Colonic mucosa (tissue), 4 donors: ENCODE data around the gene PDE6B. TPM values are rescaled to one million over a fixed set of nuclear protein-coding genes. Genes with fewer than 3 reads are reported as not detected.

Source experiments
- DNase-seq: peaks from one replicate; pipeline ENCODE4 v3.0.0-alpha.2; 2020
- H3K27ac ChIP-seq: fragments of 200-600 bp; one replicate; pipeline ENCODE4 v1.8.0; 2021
- H3K27me3 ChIP-seq: fragments of 200-600 bp; one replicate; pipeline ENCODE4 v1.8.0; 2021
- H3K36me3 ChIP-seq: fragments of 200-600 bp; one replicate; pipeline ENCODE4 v1.8.0; 2021
- H3K4me1 ChIP-seq: fragments of 200-600 bp; one replicate; pipeline ENCODE4 v1.8.0; 2021; ENCODE audit warnings: mild to moderate bottlenecking
- H3K4me3 ChIP-seq: fragments of 200-600 bp; one replicate; pipeline ENCODE4 v1.8.0; 2021
- H3K9ac ChIP-seq, 2 donors: one replicate each; pipeline ENCODE4 v1.7.0; 2013; ENCODE audit warnings: control low read depth in 2 of 2, low read depth in 2 of 2, low read length in 2 of 2
- H3K9me3 ChIP-seq: fragments of 200-600 bp; one replicate; pipeline ENCODE4 v1.8.0; 2021
- intact Hi-C: fragments of 100-400 bp; cut with DNase I; formaldehyde crosslinking; loops from one replicate; pipeline ENCODE4 v1.14.1; 2022
- total RNA-seq, 2 donors: library from RNA; stranded (reverse); fragmentation: NEBNext Ultra II Directional in 1 of 2; extraction: Animal tissue kit (Norgen Biotek cat#: 25700) in 1 of 2; gene quantifications; one replicate each; pipeline ENCODE4 v1.2.1, GENCODE V29; 2021
- TF ChIP-seq, protein P1 (sequence below): fragments of 200-600 bp; IDR thresholded peaks from one replicate; pipeline ENCODE4 v1.8.0; 2022; ENCODE audit warnings: antibody characterized with exemption, mild to moderate bottlenecking
- donor health status: healthy.
- donor health status: DM: no; HTN: no; CAD: no.
- donor health status: DM: no; HTN: no; CAD: no.

PDE6B gene
- total RNA-seq, 2 donors from 2014 or later: 1.2 to 2.3 TPM

DNA sequence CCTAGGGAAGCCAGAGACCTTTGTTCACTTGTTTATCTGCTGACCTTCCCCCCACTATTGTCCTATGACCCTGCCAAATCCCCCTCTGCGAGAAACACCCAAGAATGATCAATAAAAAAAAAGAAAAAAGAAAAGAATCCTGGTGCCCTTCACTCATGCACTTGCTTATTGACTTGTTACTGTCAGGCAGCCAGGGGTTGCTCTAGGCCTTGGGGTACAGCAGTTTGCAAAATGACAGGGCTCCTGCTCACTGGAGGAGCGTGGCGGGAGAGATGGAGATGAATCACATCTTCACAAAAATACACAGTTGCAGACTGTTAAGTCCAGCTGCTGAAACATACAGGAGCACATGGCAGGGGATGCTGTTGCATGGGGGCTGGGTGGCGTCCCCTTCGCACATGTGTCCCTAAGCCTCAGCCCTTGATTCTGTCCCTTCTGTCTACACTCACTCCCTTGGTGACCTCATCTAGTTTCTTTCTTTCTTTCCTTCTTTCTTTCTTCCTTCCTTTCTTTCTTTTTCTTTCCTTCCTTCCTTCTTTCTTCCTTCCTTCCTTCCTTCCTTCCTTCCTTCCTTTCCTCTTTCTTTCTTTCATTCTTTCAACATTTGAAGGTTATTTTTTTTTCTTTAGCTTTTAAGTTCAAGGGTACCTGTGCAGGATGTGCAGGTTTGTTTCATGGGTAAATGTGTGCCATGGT, 32.4 kb upstream of the PDE6B start:
- no peaks in the 10 kb centered on the region for H3K9me3 ChIP-seq
- H3K4me3 ChIP-seq: no peak overlapping the region
- no peak overlapping the region for H3K27ac ChIP-seq
- no peaks in the 10 kb centered on the region for H3K4me1 ChIP-seq
- no peak for DNase-seq
- no peaks in the 10 kb centered on the region for H3K27me3 ChIP-seq
- TF ChIP-seq, protein P1, sequence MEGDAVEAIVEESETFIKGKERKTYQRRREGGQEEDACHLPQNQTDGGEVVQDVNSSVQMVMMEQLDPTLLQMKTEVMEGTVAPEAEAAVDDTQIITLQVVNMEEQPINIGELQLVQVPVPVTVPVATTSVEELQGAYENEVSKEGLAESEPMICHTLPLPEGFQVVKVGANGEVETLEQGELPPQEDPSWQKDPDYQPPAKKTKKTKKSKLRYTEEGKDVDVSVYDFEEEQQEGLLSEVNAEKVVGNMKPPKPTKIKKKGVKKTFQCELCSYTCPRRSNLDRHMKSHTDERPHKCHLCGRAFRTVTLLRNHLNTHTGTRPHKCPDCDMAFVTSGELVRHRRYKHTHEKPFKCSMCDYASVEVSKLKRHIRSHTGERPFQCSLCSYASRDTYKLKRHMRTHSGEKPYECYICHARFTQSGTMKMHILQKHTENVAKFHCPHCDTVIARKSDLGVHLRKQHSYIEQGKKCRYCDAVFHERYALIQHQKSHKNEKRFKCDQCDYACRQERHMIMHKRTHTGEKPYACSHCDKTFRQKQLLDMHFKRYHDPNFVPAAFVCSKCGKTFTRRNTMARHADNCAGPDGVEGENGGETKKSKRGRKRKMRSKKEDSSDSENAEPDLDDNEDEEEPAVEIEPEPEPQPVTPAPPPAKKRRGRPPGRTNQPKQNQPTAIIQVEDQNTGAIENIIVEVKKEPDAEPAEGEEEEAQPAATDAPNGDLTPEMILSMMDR: no peak
- intact Hi-C loops: no loop called here
- H3K9ac ChIP-seq: no peak overlapping the region
- H3K36me3 ChIP-seq: no peaks in the 10 kb centered on the region

DNA sequence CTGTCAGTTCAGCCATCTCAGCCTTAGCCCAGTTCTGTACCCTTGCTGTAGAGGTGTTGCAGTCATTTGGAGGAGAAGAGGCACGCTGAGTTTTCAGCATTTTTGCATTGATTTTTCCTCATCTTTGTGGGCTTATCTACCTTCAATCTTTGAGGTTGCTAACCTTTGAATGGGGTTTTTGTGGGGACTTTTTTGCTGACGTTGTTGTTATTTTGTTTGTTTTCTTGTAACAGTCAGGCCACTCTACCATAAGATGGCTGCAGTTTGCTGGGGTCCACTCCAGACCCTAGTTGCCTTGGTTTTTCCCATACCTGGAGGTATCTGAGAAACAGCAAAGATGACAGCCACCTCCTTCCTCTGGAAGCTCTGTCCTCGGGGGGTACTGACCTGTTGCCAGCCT, 26.4 kb upstream of the PDE6B start:
- intact Hi-C loops: no loop called here
- Histone ChIP-seq H3K4me3 (no peak overlapping the region), H3K9ac (no peak overlapping the region), H3K27ac (no peak overlapping the region), H3K27me3 (no peaks in the 10 kb centered on the region), H3K36me3 (no peaks in the 10 kb centered on the region), H3K9me3 (no peaks in the 10 kb centered on the region), H3K4me1 (no peaks in the 10 kb centered on the region)
- TF ChIP-seq, protein P1: no peak
- DNase-seq: no peak

DNA sequence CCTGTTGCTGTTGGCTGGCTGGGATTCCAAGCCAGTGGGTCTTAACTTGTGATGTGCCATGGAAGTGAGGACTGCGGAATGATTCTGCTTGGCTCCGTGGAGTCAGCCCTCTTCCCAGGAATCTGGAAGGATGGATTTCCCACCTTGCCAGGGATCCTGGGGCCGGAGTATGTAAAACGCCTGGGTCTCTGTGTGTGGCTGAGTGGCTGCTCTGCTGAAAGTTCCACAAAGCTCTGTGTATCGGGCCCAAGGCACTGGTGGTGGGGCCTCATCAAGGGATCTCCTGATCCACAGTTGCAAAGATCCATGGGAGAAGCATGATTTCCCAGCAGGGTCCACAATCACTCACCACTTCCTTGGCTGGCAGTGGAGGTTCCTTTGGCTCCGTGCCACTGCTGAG, 25.2 kb upstream of the PDE6B start:
- Histone ChIP-seq H3K4me3 (no peak overlapping the region), H3K9ac (no peak overlapping the region), H3K27me3 (no peaks in the 10 kb centered on the region), H3K4me1 (no peaks in the 10 kb centered on the region), H3K9me3 (no peaks in the 10 kb centered on the region), H3K36me3 (no peaks in the 10 kb centered on the region), H3K27ac (no peak overlapping the region)
- intact Hi-C loops: no loop called here
- TF ChIP-seq, protein P1: no peak
- no peak for DNase-seq

DNA sequence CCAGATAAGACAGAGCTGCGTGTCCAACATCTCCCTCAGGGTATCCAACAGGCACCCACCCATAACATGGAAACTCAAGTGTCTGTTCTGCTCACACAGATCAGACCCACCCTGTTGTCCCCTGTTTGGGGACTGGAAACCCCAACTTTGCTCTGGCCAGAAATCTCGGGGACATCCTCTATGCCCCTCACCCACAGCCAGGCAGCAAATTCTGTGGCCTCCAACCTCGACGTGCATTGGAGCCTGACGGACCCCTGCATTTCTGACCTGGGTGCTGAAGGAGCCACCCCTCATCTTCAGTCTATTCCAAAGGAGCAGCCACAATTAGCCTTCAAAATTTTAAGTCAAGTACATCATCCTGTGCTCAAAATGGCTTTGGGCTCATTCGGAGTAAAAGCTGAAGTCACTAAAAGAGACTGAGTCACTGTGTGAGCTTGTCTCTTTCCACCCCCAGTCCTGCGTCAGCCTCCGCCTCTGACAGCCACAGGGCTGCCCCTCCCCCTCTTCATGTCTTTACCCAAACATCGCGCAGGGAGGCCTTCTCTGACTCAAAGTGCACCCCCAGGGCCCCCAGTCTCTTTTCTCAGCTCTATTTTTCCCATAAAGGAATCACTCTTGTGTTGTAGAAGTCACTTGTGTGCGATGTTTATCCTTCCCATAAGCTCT, 24.4 kb upstream of the PDE6B start:
- no peak for DNase-seq
- no peaks in the 10 kb centered on the region for H3K36me3 ChIP-seq
- TF ChIP-seq, protein P1: no peak
- no peaks in the 10 kb centered on the region for H3K27me3 ChIP-seq
- no peak overlapping the region for H3K4me3 ChIP-seq
- no peak overlapping the region for H3K9ac ChIP-seq
- no peak overlapping the region for H3K27ac ChIP-seq
- no peaks in the 10 kb centered on the region for H3K9me3 ChIP-seq
- intact Hi-C loops: no loop called here
- no peaks in the 10 kb centered on the region for H3K4me1 ChIP-seq

DNA sequence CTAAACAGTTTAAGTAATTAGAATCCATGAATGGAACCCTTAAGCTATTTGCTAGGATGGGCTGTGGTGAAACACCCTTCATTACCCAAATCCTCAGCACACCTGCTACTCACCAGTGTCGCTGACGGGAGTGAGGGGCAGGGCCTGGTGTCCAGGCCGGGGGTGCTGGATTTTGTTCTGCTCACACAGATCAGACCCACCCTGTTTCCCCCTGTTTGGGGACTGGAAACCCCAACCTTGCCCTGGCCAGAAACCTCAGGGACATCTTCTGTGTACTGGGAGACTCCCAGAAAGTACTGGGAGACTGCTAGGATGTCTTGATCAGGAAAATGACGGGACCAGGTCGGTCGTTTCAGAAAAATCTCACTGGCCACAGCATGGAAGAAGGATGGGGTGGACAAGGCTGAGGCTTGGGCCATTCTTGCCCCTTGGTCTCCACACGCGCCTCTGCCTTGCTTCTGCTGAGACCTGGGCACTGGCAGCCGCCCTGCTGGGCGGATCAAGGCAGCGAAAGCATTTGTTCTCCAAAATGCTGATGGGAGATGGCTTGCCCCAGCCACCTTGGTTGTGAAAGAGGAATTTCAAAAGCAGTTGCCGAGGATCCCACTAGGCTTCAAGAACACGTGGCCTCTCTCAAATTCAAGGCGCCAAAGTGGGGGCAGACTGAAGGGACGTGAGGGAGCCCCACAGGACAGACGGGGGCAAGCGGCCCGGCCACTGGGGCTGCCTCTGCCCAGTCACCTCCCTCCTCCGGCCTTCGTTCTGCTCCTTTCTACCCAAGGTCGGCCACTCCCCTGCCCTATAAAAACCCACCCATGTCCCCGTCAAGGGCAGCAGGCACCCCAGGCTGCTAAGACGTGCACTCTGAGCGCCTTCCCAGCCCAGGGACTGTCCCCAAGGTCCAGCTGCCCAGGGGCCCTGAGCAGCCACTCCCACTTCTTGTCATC, 23.5 kb upstream of the PDE6B start:
- Histone ChIP-seq H3K27ac (no peak overlapping the region), H3K36me3 (no peaks in the 10 kb centered on the region), H3K4me1 (no peaks in the 10 kb centered on the region), H3K9me3 (no peaks in the 10 kb centered on the region), H3K9ac (no peak overlapping the region), H3K27me3 (no peaks in the 10 kb centered on the region), H3K4me3 (no peak overlapping the region)
- intact Hi-C loops: no loop called here
- no peak for DNase-seq
- TF ChIP-seq, protein P1: no peak
